Measurements from ENCODE around the gene FBXL16. TPM values are rescaled to one million over a fixed set of nuclear protein-coding genes. Genes with fewer than 3 reads are reported as not detected.

The FBXL16 gene
- polyA plus RNA-seq, 1 donor from 2014 or later = 3.4 TPM

DNA sequence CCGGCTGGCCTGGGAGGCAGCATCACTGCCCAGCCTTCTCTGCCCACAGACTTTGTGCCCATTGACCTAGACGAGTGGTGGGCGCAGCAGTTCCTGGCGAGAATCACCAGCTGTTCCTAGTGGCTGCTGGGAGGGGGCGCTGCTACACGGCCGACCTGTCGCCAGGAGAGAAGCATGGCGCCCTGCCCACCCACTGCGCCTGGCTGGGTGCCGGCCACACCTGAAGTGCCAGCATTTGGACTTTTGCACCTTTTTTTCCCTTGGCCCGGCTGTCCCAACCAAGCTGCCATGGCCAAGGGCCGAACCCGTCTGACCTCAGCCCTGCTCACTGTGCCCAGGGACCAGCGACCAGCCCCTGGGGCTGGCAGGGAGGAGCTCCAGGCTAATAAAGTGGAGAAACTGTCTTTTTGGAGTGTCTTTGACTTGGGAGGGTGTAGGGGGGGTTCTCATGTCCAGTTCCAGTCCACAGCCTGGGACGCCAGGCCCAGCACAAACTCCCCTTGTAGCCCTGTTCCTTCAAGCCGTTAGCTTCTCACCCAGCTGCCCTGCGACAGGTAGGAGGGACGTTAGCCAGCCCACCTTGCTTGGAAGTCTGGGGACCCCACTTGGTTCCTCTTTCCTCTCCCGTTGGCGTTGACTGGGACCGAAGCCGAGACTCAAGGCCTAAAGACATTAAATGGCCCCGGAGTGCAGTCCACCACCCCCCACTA lies 57.4 kb downstream of the FBXL16 start:
- Histone ChIP-seq H3K4me3 (ENCODE audit: low read length) (peak overlapping the region; percentile 91), H3K4me2 (ENCODE audit: low read length) (peak overlapping the region; percentile 95), H3F3A (ENCODE audit: insufficient read depth, low read length, poor library complexity, severe bottlenecking) (no peaks in the 10 kb centered on the region), H3K79me2 (replicated peaks; ENCODE audit: insufficient read depth, low read length) (no peaks in the 10 kb centered on the region), H3K27me3 (ENCODE audit: insufficient read depth, low read depth, low read length) (no peaks in the 10 kb centered on the region), H3K9me2 (ENCODE audit: insufficient read depth, low read length) (no peaks in the 10 kb centered on the region), H3K9ac (ENCODE audit: low read length) (peak overlapping the region; percentile 89), H4K20me1 (ENCODE audit: insufficient read depth) (no peaks in the 10 kb centered on the region), H3K27ac (ENCODE audit: low read length) (peak overlapping the region; percentile 77), H3K36me3 (ENCODE audit: insufficient read depth, low read length) (no peaks in the 10 kb centered on the region), H3K9me3 (ENCODE audit: low read length) (no peaks in the 10 kb centered on the region), H2AFZ (ENCODE audit: low read depth, low read length) (peak overlapping the region; percentile 45)
- TF ChIP-seq TAF1 (IDR thresholded peaks at IDR 0.05; ENCODE audit: low read depth) (no peak), CTCF (IDR thresholded peaks at IDR 0.05; ENCODE audit: poor library complexity, severe bottlenecking) (peak; percentile 47), RAD21 (conservative IDR thresholded peaks at IDR 0.05) (no peak)

- H3F3A ChIP-seq (ENCODE audit: insufficient read depth, low read length, poor library complexity, severe bottlenecking) = no peaks in the 10 kb centered on the region
- H3K36me3 ChIP-seq (ENCODE audit: insufficient read depth, low read length) = no peaks in the 10 kb centered on the region
- no peaks in the 10 kb centered on the region for H3K79me2 ChIP-seq (replicated peaks; ENCODE audit: insufficient read depth, low read length)
- no peaks in the 10 kb centered on the region for H3K27me3 ChIP-seq (ENCODE audit: insufficient read depth, low read depth, low read length)
- H3K9ac ChIP-seq (ENCODE audit: low read length) = no peak overlapping the region
- no peak overlapping the region for H3K27ac ChIP-seq (ENCODE audit: low read length)
- H3K9me2 ChIP-seq (ENCODE audit: insufficient read depth, low read length) = no peaks in the 10 kb centered on the region
- no peak overlapping the region for H3K4me3 ChIP-seq (ENCODE audit: low read length)
- no peak overlapping the region for H2AFZ ChIP-seq (ENCODE audit: low read depth, low read length)
- no peaks in the 10 kb centered on the region for H4K20me1 ChIP-seq (ENCODE audit: insufficient read depth)
- H3K4me2 ChIP-seq (ENCODE audit: low read length) = no peak overlapping the region
- TF ChIP-seq TAF1 (IDR thresholded peaks at IDR 0.05; ENCODE audit: low read depth) (no peak), POLR2AphosphoS5 (IDR thresholded peaks at IDR 0.05) (no peak), REST (IDR thresholded peaks at IDR 0.05; ENCODE audit: borderline replicate concordance) (no peak), EP300 (conservative IDR thresholded peaks at IDR 0.05; ENCODE audit: poor library complexity, severe bottlenecking) (no peak), MXI1 (conservative IDR thresholded peaks at IDR 0.05; ENCODE audit: poor library complexity, severe bottlenecking) (no peak), SMC3 (conservative IDR thresholded peaks at IDR 0.05; ENCODE audit: poor library complexity) (no peak), RAD21 (conservative IDR thresholded peaks at IDR 0.05) (no peak), CTCF (IDR thresholded peaks at IDR 0.05; ENCODE audit: poor library complexity, severe bottlenecking) (no peak), EZH2 (IDR thresholded peaks at IDR 0.05; ENCODE audit: borderline replicate concordance, insufficient read depth, low read length, poor library complexity, severe bottlenecking) (no peak)
- H3K9me3 ChIP-seq (ENCODE audit: low read length) = no peaks in the 10 kb centered on the region
Observed at GRCh38 chr16:647173-647902, 58.3 kb downstream of the FBXL16 start.
